HL-60/S4 (cell line): ENCODE results near the gene TAF11L13.
"Not testable (repeated sequence)": the region's sequence is repeated elsewhere in the genome, so short reads cannot be mapped to it uniquely, and the experiment has no call there.

ENCODE experiments used
- in situ Hi-C: fragments of 300-500 bp; cut with MboI; formaldehyde crosslinking; loops from 2 replicates; pipeline ENCODE4 v1.14.3; 2022; ENCODE audit warnings: low sequenced_read_pairs

The TAF11L13 gene

GRCh38 chr5:17631788-17632187, at the start of gene TAF11L13:
TAF11L13 (plus strand) TSS chr5:17632088.
- in situ Hi-C loops: not testable (repeated sequence)

GRCh38 chr5:17585658-17586057, 46.2 kb upstream of the TAF11L13 start, which contains the start of gene TAF11L7:
TAF11L7 (minus strand) TSS chr5:17585758.
- in situ Hi-C loops: not testable (repeated sequence)

- in situ Hi-C loops: not testable (repeated sequence)
These were observed 41.0 kb upstream of the TAF11L13 start, which contains the start of gene TAF11L8 for GRCh38 chr5:17590860-17591259. TAF11L8 (minus strand) TSS chr5:17590960.

GRCh38 chr5:17594255-17594654, 37.6 kb upstream of the TAF11L13 start, which contains the start of gene TAF11L9:
TAF11L9 (minus strand) TSS chr5:17594394.
- in situ Hi-C loops: not testable (repeated sequence)

GRCh38 chr5:17597728-17598127, 34.2 kb upstream of the TAF11L13 start, which contains the start of gene TAF11L10:
TAF11L10 (minus strand) TSS chr5:17597828.
- in situ Hi-C loops: not testable (repeated sequence)

GRCh38 chr5:17603880-17604279, 28.0 kb upstream of the TAF11L13 start, which contains the start of gene TAF11L11:
TAF11L11 (plus strand) TSS chr5:17604183.
- in situ Hi-C loops: not testable (repeated sequence)

- in situ Hi-C loops: no loop called here
These were observed 26.9 kb upstream of the TAF11L13 start for GRCh38 chr5:17604951-17605350.

GRCh38 chr5:17607461-17607860, 24.4 kb upstream of the TAF11L13 start:
- in situ Hi-C loops: not testable (repeated sequence)

GRCh38 chr5:17610092-17610491, 21.8 kb upstream of the TAF11L13 start, which contains the start of gene TAF11L12:
TAF11L12 (plus strand) TSS chr5:17610392.
- in situ Hi-C loops: not testable (repeated sequence)

GRCh38 chr5:17614872-17615605, 16.8 kb upstream of the TAF11L13 start:
- in situ Hi-C loops: no loop called here

- in situ Hi-C loops: no loop called here
These were observed 12.5 kb upstream of the TAF11L13 start for GRCh38 chr5:17619354-17619753.

GRCh38 chr5:17620627-17621026, 11.3 kb upstream of the TAF11L13 start:
- in situ Hi-C loops: no loop called here

- in situ Hi-C loops: no loop called here
These were observed 6.2 kb upstream of the TAF11L13 start for GRCh38 chr5:17625686-17626085.

- in situ Hi-C loops: no loop called here
These were observed 2.3 kb downstream of the TAF11L13 start, which contains the start of gene TAF11L14 for GRCh38 chr5:17634160-17634559. TAF11L14 (plus strand) TSS chr5:17634460.

GRCh38 chr5:17649232-17649631, 17.3 kb downstream of the TAF11L13 start:
- in situ Hi-C loops: not testable (repeated sequence)

- in situ Hi-C loops: not testable (repeated sequence)
These were observed 23.4 kb downstream of the TAF11L13 start for GRCh38 chr5:17655201-17655759.

GRCh38 chr5:17655921-17656320, 24.0 kb downstream of the TAF11L13 start:
- in situ Hi-C loops: no loop called here

GRCh38 chr5:17663182-17663581, 31.3 kb downstream of the TAF11L13 start:
- in situ Hi-C loops: no loop called here

- in situ Hi-C loops: no loop called here
These were observed 33.9 kb downstream of the TAF11L13 start for GRCh38 chr5:17665836-17666235.

GRCh38 chr5:17666726-17667235, 34.9 kb downstream of the TAF11L13 start:
- in situ Hi-C loops: no loop called here

- in situ Hi-C loops: no loop called here
These were observed 38.5 kb downstream of the TAF11L13 start for GRCh38 chr5:17670353-17670752.
